Thoracic aorta (tissue), 2 donors: ENCODE results near the gene PRKCZ. TPM values are rescaled to one million over a fixed set of nuclear protein-coding genes. Genes with fewer than 3 reads are reported as not detected.
"Not testable (repeated sequence)": the region's sequence is repeated elsewhere in the genome, so short reads cannot be mapped to it uniquely, and the experiment has no call there.

Experiments
- ATAC-seq: fragments of 150-250 bp; one replicate; pipeline ENCODE4 v1.8.0; 2017; ENCODE audit warnings: low read depth; ENCODE audit not compliant: insufficient number of reproducible peaks, low FRiP score
- DNase-seq: peaks from one replicate; pipeline ENCODE4 v3.0.0-alpha.2; 2020; ENCODE audit warnings: low spot score
- H3K27ac ChIP-seq, 2 donors: fragments of 200-600 bp; sonication (generic); 1 replicate in 1 of 2; 2 replicates in 1 of 2; pipeline ENCODE4 v1.5.1; 2016; ENCODE audit warnings: mild to moderate bottlenecking in 2 of 2, moderate library complexity in 2 of 2
- H3K27me3 ChIP-seq: fragments of 200-600 bp; sonication (generic); replicated peaks from 2 replicates; pipeline ENCODE4 v1.6.0; 2016; ENCODE audit warnings: mild to moderate bottlenecking; ENCODE audit not compliant: insufficient read depth
- H3K36me3 ChIP-seq: fragments of 200-600 bp; sonication (generic); one replicate; pipeline ENCODE4 v1.5.1; 2016
- H3K4me1 ChIP-seq, 2 donors: fragments of 200-600 bp; sonication (generic); 1 replicate in 1 of 2; 2 replicates in 1 of 2; pipeline versions ENCODE4 v1.5.1 to v1.6.0; 2016; ENCODE audit warnings: low read depth in 2 of 2, mild to moderate bottlenecking in 1 of 2; ENCODE audit not compliant: control insufficient read depth in 1 of 2
- H3K4me3 ChIP-seq: fragments of 200-600 bp; sonication (generic); 2 replicates; pipeline ENCODE4 v1.5.1; 2016; ENCODE audit warnings: mild to moderate bottlenecking
- H3K9me3 ChIP-seq: fragments of 200-600 bp; sonication (generic); 2 replicates; pipeline ENCODE4 v1.5.1; 2016
- total RNA-seq, 2 donors: library from RNA; depleted of rRNA; stranded (reverse); fragments of >200 nt; gene quantifications; one replicate each; pipeline versions ENCODE4 v1.1.0 to v1.2.3, GENCODE V29; 2016
- TF ChIP-seq, protein P1 (sequence below): fragments of 200-600 bp; sonication (generic); IDR thresholded peaks from one replicate; pipeline ENCODE4 v1.5.1; 2019; ENCODE audit warnings: antibody characterized with exemption

PRKCZ gene
- total RNA-seq, 2 donors from 2014 or later, result 0.68 TPM; not detected in 1

DNA sequence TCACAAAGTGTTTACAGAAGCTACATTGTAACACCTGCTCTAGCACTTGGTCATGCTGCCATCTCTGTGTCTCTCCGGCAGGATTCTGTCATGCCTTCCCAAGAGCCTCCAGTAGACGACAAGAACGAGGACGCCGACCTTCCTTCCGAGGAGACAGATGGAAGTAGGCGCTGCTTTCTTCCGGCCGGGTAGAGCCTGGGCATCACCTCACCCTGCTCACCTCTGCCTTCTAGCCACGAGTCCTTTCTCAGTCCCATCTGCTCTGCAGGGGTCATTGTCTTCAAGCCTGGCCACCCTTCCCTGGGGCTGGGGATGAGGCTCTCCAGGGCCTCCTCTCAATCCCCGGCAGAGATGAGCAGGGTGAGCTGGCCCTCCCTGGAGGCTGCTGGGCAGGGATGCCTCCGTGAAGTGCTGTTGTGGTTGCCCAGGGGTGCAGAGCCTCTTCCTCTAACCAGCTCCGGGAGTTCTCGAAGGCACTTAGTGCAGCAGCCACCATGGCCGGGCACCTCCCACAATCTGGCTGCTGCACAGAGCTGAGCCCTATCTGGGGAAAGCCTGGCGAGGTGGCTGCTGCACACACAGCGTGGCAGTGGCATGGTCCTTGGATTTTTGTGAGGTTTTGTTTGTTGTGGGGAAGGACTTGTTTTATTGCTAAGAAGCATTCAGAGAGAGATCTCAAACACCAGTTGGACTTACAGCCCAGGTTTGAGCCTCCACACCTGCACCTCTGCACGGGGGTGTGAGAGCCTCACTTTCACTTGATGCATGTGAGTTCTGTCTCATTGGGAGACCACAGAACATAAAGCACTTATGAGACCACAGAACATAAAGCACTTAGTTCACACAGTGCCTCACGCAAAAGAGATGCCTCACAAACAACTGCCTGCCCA lies 96.0 kb downstream of the PRKCZ start:
- Histone ChIP-seq H3K4me1 (no peaks in the 10 kb centered on the region), H3K4me3 (no peak overlapping the region), H3K36me3 (no peaks in the 10 kb centered on the region), H3K27ac (no peak overlapping the region), H3K9me3 (no peaks in the 10 kb centered on the region), H3K27me3 (no peaks in the 10 kb centered on the region)
- TF ChIP-seq, protein P1, sequence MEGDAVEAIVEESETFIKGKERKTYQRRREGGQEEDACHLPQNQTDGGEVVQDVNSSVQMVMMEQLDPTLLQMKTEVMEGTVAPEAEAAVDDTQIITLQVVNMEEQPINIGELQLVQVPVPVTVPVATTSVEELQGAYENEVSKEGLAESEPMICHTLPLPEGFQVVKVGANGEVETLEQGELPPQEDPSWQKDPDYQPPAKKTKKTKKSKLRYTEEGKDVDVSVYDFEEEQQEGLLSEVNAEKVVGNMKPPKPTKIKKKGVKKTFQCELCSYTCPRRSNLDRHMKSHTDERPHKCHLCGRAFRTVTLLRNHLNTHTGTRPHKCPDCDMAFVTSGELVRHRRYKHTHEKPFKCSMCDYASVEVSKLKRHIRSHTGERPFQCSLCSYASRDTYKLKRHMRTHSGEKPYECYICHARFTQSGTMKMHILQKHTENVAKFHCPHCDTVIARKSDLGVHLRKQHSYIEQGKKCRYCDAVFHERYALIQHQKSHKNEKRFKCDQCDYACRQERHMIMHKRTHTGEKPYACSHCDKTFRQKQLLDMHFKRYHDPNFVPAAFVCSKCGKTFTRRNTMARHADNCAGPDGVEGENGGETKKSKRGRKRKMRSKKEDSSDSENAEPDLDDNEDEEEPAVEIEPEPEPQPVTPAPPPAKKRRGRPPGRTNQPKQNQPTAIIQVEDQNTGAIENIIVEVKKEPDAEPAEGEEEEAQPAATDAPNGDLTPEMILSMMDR, result no peak
- no peak for ATAC-seq
- no peak for DNase-seq

DNA sequence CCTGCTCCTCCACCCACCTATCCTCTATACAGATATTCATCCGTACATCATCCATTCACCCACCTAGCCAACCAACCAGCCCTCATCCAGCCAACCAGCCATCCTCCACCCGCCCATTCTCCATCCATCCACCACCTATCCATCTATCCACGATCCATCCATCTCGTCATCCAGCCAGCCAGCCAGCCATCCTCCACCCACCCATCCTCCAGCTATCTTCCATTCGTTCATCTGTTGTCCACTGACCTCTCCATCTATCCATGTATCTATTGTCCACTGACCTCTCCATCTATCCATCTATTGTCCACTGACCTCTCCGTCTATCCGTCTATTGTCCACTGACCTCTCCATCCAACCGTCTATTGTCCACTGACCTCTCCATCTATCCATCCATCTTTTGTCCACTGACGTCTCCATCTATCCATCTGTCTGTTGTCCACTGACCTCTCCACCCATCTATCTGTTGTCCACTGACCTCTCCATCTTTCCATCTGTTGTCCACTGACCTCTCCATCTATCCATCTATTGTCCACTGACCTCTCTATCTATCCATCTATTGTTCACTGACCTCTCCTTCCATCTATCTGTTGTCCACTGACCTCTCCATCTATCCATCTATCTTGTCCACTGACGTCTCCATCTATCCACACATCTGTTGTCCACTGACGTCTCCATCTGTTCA lies 96.8 kb downstream of the PRKCZ start:
- ATAC-seq (no peak), DNase-seq (no peak)
- H3K36me3 ChIP-seq, result no peaks in the 10 kb centered on the region

DNA sequence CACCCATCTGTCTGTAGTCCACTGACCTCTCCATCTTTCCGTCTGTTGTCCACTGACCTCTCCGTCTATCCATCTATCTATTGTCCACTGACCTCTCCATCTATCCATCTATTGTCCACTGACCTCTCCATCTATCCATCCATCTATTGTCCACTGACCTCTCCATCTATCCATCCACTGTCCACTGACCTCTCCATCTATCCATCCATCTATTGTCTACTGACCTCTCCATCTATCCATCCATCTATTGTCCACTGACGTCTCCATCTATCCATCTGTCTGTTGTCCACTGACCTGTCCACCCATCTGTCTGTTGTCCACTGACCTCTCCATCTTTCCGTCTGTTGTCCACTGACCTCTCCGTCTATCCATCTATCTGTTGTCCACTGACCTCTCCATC lies 97.7 kb downstream of the PRKCZ start:
- DNase-seq, H3K36me3 ChIP-seq, ATAC-seq, H3K4me3 ChIP-seq, H3K27me3 ChIP-seq, H3K27ac ChIP-seq, H3K4me1 ChIP-seq, H3K9me3 ChIP-seq: not testable (repeated sequence)

More for the DNA sequence above, 96.8 kb downstream of the PRKCZ start:
- no peak overlapping the region for H3K27ac ChIP-seq
- TF ChIP-seq, protein P1, result no peak
- no peak overlapping the region for H3K4me3 ChIP-seq
- H3K27me3 ChIP-seq, result no peaks in the 10 kb centered on the region
- no peaks in the 10 kb centered on the region for H3K4me1 ChIP-seq
- H3K9me3 ChIP-seq, result no peaks in the 10 kb centered on the region

DNA sequence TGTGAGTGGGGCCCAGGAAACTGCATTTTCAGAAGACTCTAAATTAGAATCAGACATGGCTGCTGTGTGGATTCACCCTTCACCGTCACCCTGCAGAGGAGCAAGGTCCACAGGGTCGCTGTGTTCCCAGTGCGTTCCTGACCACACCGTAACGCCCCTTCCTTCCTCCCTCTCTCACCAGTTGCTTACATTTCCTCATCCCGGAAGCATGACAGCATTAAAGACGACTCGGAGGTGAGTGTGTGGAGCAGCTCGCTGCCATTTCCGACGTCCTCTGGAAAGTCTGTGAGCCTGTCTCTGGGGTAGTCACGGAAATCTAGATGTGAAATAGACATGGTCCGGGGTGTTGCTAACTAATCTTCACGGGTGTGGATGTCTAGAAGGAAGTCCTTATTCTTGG lies 98.5 kb downstream of the PRKCZ start:
- ATAC-seq, result no peak
- Histone ChIP-seq H3K36me3 (no peaks in the 10 kb centered on the region), H3K27me3 (no peaks in the 10 kb centered on the region), H3K4me1 (no peaks in the 10 kb centered on the region), H3K27ac (no peak overlapping the region), H3K4me3 (no peak overlapping the region), H3K9me3 (no peaks in the 10 kb centered on the region)
- no peak for DNase-seq
- TF ChIP-seq, protein P1, result no peak

DNA sequence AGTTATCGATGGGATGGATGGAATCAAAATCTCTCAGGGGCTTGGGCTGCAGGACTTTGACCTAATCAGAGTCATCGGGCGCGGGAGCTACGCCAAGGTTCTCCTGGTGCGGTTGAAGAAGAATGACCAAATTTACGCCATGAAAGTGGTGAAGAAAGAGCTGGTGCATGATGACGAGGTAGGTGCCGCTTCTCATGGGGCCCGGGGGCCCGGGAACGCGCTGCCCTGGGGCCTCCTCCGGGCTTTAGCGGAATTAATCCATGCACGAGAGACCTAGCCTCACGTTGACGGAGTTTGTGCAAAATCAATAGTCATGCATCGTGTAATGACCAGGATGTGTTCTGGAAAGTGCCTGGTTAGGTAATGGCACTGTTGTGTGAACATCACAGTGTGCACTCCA lies 100.6 kb downstream of the PRKCZ start:
- H3K27me3 ChIP-seq, result no peaks in the 10 kb centered on the region

More for the DNA sequence above, 100.6 kb downstream of the PRKCZ start:
- TF ChIP-seq, protein P1, result no peak
- no peaks in the 10 kb centered on the region for H3K36me3 ChIP-seq
- H3K4me1 ChIP-seq, result no peaks in the 10 kb centered on the region
- DNase-seq (no peak), ATAC-seq (no peak)
- H3K9me3 ChIP-seq, result no peaks in the 10 kb centered on the region
- no peak overlapping the region for H3K4me3 ChIP-seq
- H3K27ac ChIP-seq, result no peak overlapping the region
